Esophagus muscularis mucosa (tissue), 4 donors: Measurements from ENCODE around the gene C6orf89. TPM values are rescaled to one million over a fixed set of nuclear protein-coding genes. Genes with fewer than 3 reads are reported as not detected.

Experiments used
- DNase-seq: peaks from one replicate; pipeline ENCODE4 v3.0.0-alpha.2; 2017; ENCODE audit errors: extremely low spot score
- H3K27ac ChIP-seq, 4 donors: fragments of 200-600 bp; sonication (generic); replicated peaks in 1 of 4; 1 replicate in 3 of 4; 2 replicates in 1 of 4; pipeline ENCODE4 v1.5.1; 2016 to 2019; ENCODE audit warnings: mild to moderate bottlenecking in 1 of 4
- H3K27me3 ChIP-seq, 4 donors: fragments of 200-600 bp; sonication (generic); one replicate each; pipeline versions ENCODE4 v1.5.1 to v1.6.0; 2016 to 2019
- H3K36me3 ChIP-seq, 4 donors: fragments of 200-600 bp; sonication (generic); one replicate each; pipeline ENCODE4 v1.5.1; 2016 to 2019
- H3K4me1 ChIP-seq, 4 donors: fragments of 200-600 bp; sonication (generic); one replicate each; pipeline ENCODE4 v1.5.1; 2016 to 2019
- H3K4me3 ChIP-seq, 4 donors: fragments of 200-600 bp; sonication (generic); 1 replicate in 2 of 4; 2 replicates in 2 of 4; pipeline ENCODE4 v1.5.1; 2016 to 2019; ENCODE audit warnings: mild to moderate bottlenecking in 4 of 4, moderate library complexity in 1 of 4
- H3K9me3 ChIP-seq, 4 donors: fragments of 200-600 bp; sonication (generic); 1 replicate in 3 of 4; 2 replicates in 1 of 4; pipeline ENCODE4 v1.5.1; 2016 to 2019
- CTCF ChIP-seq, 3 experiments: fragments of 200-600 bp in 2 of 3; fragments of 450-650 bp in 1 of 3; sonication (generic) in 2 of 3; IDR thresholded peaks; one replicate each; pipeline ENCODE4 v1.5.1; 2017 to 2019; ENCODE audit warnings: antibody characterized with exemption in 3 of 3, mild to moderate bottlenecking in 2 of 3, moderate library complexity in 1 of 3
- EP300 ChIP-seq: sonication (generic); formaldehyde crosslinking; IDR thresholded peaks from one replicate; pipeline ENCODE4 v1.6.1; 2017; ENCODE audit warnings: antibody characterized with exemption
- POLR2A ChIP-seq: fragments of 450-650 bp; IDR thresholded peaks from one replicate; pipeline ENCODE4 v1.6.1; 2017; ENCODE audit warnings: antibody characterized with exemption, moderate library complexity, mild to moderate bottlenecking, low read depth
- POLR2AphosphoS5 ChIP-seq, 2 donors: sonication (generic); formaldehyde crosslinking; IDR thresholded peaks; one replicate each; pipeline ENCODE4 v1.6.1; 2017; ENCODE audit warnings: antibody characterized with exemption in 2 of 2
- WGBS: methylation state at CpG from one replicate; pipeline ENCODE4 v1.1.5; 2018; 5-methylcytosine and 5-hydroxymethylcytosine counted together
- intact Hi-C: fragments of 100-400 bp; cut with DNase I; formaldehyde crosslinking; loops from one replicate; pipeline ENCODE4 v1.15.1; 2023
- total RNA-seq, 4 donors: library from RNA; depleted of rRNA; stranded (reverse); fragments of >200 nt; gene quantifications; one replicate each; pipeline versions ENCODE4 v1.1.0 to v1.2.1, GENCODE V29; 2016

C6orf89 gene
- total RNA-seq, 4 donors from 2014 or later: 56.5 to 66.2 (median 59.0) TPM

GRCh38 chr6:36963451-36964290 lies 77.9 kb downstream of the C6orf89 start:
- TF ChIP-seq CTCF (IDR thresholded peaks at IDR 0.05): no peak
- TF ChIP-seq EP300: no peak
- no peak for TF ChIP-seq POLR2AphosphoS5 (IDR thresholded peaks at IDR 0.05)
- TF ChIP-seq POLR2A: no peak
- intact Hi-C loops: no loop called here
- Histone ChIP-seq H3K9me3 (no peaks in the 10 kb centered on the region), H3K27ac (no peak overlapping the region), H3K36me3 (peaks cover 18 to 27% (median 24%) of the 10 kb centered on the region in 4 donors), H3K27me3 (no peaks in the 10 kb centered on the region), H3K4me3 (no peak overlapping the region), H3K4me1 (peaks cover 18 to 34% (median 23%) of the 10 kb centered on the region in 4 donors)
- DNase-seq: no peak
- WGBS: 65% methylated on average over 6 of the region's 11 CpGs

DNA sequence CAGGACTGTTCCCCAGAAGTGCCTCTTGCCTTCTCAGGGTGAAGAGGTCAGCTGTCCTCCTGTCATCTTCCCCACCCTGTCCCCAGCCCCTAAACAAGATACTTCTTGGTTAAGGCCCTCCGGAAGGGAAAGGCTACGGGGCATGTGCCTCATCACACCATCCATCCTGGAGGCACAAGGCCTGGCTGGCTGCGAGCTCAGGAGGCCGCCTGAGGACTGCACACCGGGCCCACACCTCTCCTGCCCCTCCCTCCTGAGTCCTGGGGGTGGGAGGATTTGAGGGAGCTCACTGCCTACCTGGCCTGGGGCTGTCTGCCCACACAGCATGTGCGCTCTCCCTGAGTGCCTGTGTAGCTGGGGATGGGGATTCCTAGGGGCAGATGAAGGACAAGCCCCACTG lies 78.6 kb downstream of the C6orf89 start:
- Histone ChIP-seq H3K27ac (no peak overlapping the region), H3K4me3 (no peak overlapping the region), H3K4me1 (peaks cover 23 to 39% (median 27%) of the 10 kb centered on the region in 4 donors), H3K9me3 (no peaks in the 10 kb centered on the region), H3K36me3 (peaks cover 25 to 34% (median 30%) of the 10 kb centered on the region in 4 donors), H3K27me3 (no peaks in the 10 kb centered on the region)
- no peak for DNase-seq
- TF ChIP-seq POLR2A: no peak
- no peak for TF ChIP-seq CTCF (IDR thresholded peaks at IDR 0.05)
- intact Hi-C loops: no loop called here
- WGBS: 75% methylated on average over 6 of the region's 6 CpGs

DNA sequence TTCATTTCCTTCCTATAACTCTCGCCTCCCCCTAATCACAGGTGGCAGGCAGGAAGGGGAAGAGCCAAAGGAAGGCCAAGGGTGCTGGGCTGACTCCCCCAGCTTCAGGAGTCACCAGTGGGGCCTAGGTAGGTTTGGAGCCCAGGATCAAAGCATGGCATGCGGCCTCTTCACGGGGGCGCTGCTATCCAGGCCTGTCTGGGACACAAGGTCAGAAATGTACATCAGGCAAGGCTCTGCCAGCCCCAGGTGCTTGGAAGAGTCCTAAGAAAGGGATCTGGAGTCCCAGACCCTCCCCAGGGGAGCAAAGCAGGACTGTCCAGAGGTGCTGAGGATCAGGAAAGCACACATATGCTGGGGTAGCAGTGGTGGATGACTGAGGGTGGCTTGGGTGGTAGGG lies 79.2 kb downstream of the C6orf89 start:
- no peak for DNase-seq
- no peaks in the 10 kb centered on the region for H3K27me3 ChIP-seq
- WGBS: 86% methylated on average over 1 of the region's 4 CpGs
- no peak for TF ChIP-seq POLR2AphosphoS5 (IDR thresholded peaks at IDR 0.05)
- no peak for TF ChIP-seq POLR2A
- no peak for TF ChIP-seq CTCF (IDR thresholded peaks at IDR 0.05)
- no peak for TF ChIP-seq EP300
- no peak overlapping the region for H3K27ac ChIP-seq
- H3K4me1 ChIP-seq: peaks cover 24 to 39% (median 30%) of the 10 kb centered on the region in 4 donors
- peaks cover 30 to 39% (median 36%) of the 10 kb centered on the region in 4 donors for H3K36me3 ChIP-seq
- intact Hi-C loops: no loop called here
- H3K9me3 ChIP-seq: no peaks in the 10 kb centered on the region
- no peak overlapping the region for H3K4me3 ChIP-seq

DNA sequence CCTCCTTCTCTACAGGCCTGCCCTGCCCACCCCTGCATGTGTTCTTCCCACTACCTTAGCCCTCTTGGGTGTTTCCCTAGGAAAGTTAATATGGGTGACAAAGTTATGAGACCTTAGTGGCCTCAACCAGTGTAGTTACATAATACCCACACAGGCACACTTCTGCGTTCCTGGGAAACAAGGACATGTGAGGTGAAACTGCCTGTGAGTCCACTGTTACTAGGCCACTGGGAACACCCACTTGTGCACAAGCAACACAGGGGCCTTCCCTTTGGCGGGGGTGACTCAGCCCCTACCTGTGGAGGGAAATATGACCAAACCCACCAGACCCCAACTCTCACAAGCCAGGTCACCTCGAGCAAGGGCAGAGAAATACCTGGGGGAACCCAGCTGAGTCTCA lies 81.5 kb downstream of the C6orf89 start:
- intact Hi-C loops: no loop called here
- H3K4me3 ChIP-seq: no peak overlapping the region
- no peaks in the 10 kb centered on the region for H3K27me3 ChIP-seq
- no peak overlapping the region for H3K27ac ChIP-seq
- TF ChIP-seq CTCF (IDR thresholded peaks at IDR 0.05): no peak
- no peak for TF ChIP-seq EP300
- no peak for TF ChIP-seq POLR2A
- TF ChIP-seq POLR2AphosphoS5 (IDR thresholded peaks at IDR 0.05): no peak
- DNase-seq: no peak
- WGBS: 92% methylated on average over 2 of the region's 3 CpGs
- no peaks in the 10 kb centered on the region for H3K9me3 ChIP-seq
- H3K4me1 ChIP-seq: peaks cover 24 to 53% (median 33%) of the 10 kb centered on the region in 4 donors
- H3K36me3 ChIP-seq: peaks cover 54 to 63% (median 60%) of the 10 kb centered on the region in 4 donors
